GM12878 (cell line): ENCODE data around the gene SIGMAR1. TPM values are rescaled to one million over a fixed set of nuclear protein-coding genes. Genes with fewer than 3 reads are reported as not detected.
"Not testable (repeated sequence)": the region's sequence is repeated elsewhere in the genome, so short reads cannot be mapped to it uniquely, and the experiment has no call there.

Source experiments
- ATAC-seq: fragments of 200-7000 bp; cut with Tn5 transposase; 3 replicates; pipeline ENCODE4 v1.9.1; 2020; ENCODE audit warnings: mild to moderate bottlenecking, moderate library complexity
- BruUV-seq: library from RNA; stranded (reverse); fragments of 400-500 nt; replicated peaks from 2 replicates; lab custom pipeline; 2021; lab: Mats Ljungman, UMichigan
- CTCF ChIA-PET: fragments of 300-600 bp; sonication (Branson Sonifier 250); formaldehyde crosslinking; extraction: SDS; loops from one replicate; lab custom pipeline; 2021; ENCODE audit warnings: inconsistent platforms; lab: Yijun Ruan, JAX
- POLR2A ChIA-PET: fragments of 350-600 bp; formaldehyde crosslinking; extraction: SDS; loops from one replicate; lab custom pipeline; 2021; ENCODE audit warnings: inconsistent platforms; lab: Charles Lee
- RAD21 ChIA-PET: fragments of 300-600 bp; sonication (Branson Sonifier 250); formaldehyde crosslinking; loops from one replicate; lab custom pipeline; 2023; ENCODE audit warnings: antibody characterized with exemption; ENCODE audit not compliant: unreplicated experiment; lab: Charles Lee
- SMC1A ChIA-PET: fragments of 300-600 bp; sonication (Branson Sonifier 250); formaldehyde crosslinking; loops from one replicate; lab custom pipeline; 2023; ENCODE audit not compliant: unreplicated experiment, uncharacterized antibody; lab: Charles Lee
- DNase-seq: peaks from one replicate; pipeline ENCODE4 v3.0.0-alpha.2; 2011; ENCODE audit warnings: low read depth, low spot score
- FAIRE-seq: peaks from 3 replicates; lab custom pipeline; 2011; peaks lifted over from hg19 to GRCh38; lab: Jason Lieb, UNC
- H2AFZ ChIP-seq: 2 replicates; pipeline ENCODE4 v1.6.0; 2011; ENCODE audit warnings: low read depth, low read length, control low read depth; ENCODE audit not compliant: control insufficient read depth
- H3K27ac ChIP-seq: 2 replicates; pipeline ENCODE4 v1.5.1; 2011; ENCODE audit warnings: control low read depth; ENCODE audit not compliant: control insufficient read depth, insufficient read depth
- H3K27me3 ChIP-seq, 2 experiments: replicated peaks in 1 of 2; 2 replicates each; pipeline versions ENCODE4 v1.6.0 to v1.6.1; 2011; ENCODE audit warnings: low read length in 1 of 2; ENCODE audit not compliant: control insufficient read depth in 2 of 2, insufficient read depth in 2 of 2
- H3K36me3 ChIP-seq, 2 experiments: 2 replicates each; pipeline ENCODE4 v1.5.1; 2011; ENCODE audit warnings: low read length in 1 of 2; ENCODE audit not compliant: control insufficient read depth in 2 of 2, insufficient read depth in 2 of 2
- H3K4me1 ChIP-seq: 2 replicates; pipeline ENCODE4 v1.6.1; 2011; ENCODE audit warnings: mild to moderate bottlenecking, low read length, moderate library complexity, mixed read lengths; ENCODE audit not compliant: control insufficient read depth, insufficient read depth
- H3K4me2 ChIP-seq: 2 replicates; pipeline ENCODE4 v1.6.0; 2011; ENCODE audit warnings: control low read depth; ENCODE audit not compliant: control insufficient read depth, insufficient read depth
- H3K4me3 ChIP-seq: fragments of 200-600 bp; sonication (generic); 2 replicates; pipeline ENCODE4 v1.5.1; 2016
- H3K79me2 ChIP-seq: 2 replicates; pipeline ENCODE4 v1.6.0; 2011; ENCODE audit warnings: low read length; ENCODE audit not compliant: control insufficient read depth, insufficient read depth
- H3K9ac ChIP-seq: 2 replicates; pipeline ENCODE4 v1.8.0; 2011; ENCODE audit warnings: low read length, control low read depth, mixed read lengths; ENCODE audit not compliant: control insufficient read depth, insufficient read depth
- H3K9me3 ChIP-seq: replicated peaks from 3 replicates; pipeline ENCODE4 v1.5.1; 2011; ENCODE audit warnings: mild to moderate bottlenecking, low read length; ENCODE audit not compliant: control insufficient read depth, insufficient read depth
- H4K20me1 ChIP-seq: 2 replicates; pipeline ENCODE4 v1.6.0; 2011; ENCODE audit not compliant: control insufficient read depth, insufficient read depth
- ASH2L ChIP-seq: fragments of 300-600, 200-600 bp; sonication (generic); IDR thresholded peaks from 2 replicates; pipeline ENCODE4 v1.6.1; 2017; ENCODE audit warnings: low read depth, mild to moderate bottlenecking, borderline replicate concordance
- HDGF ChIP-seq: fragments of 450-650 bp; IDR thresholded peaks from 2 replicates; pipeline ENCODE4 v1.6.1; 2016; ENCODE audit warnings: antibody characterized with exemption
- SMC3 ChIP-seq: IDR thresholded peaks from 2 replicates; pipeline ENCODE4 v1.6.1; 2011; ENCODE audit warnings: low read length, improper control_type of control experiment, borderline replicate concordance
- SUZ12 ChIP-seq: fragments of 200-600 bp; sonication (generic); IDR thresholded peaks from one replicate; pipeline ENCODE4 v1.6.1; 2018; ENCODE audit warnings: antibody characterized with exemption, mild to moderate bottlenecking; ENCODE audit not compliant: unreplicated experiment
- WGBS: methylation state at CpG from one replicate; pipeline ENCODE4 v1.1.6; 2016; ENCODE audit warnings: low lambda C conversion rate; ENCODE audit not compliant: insufficient replicate concordance, insufficient coverage; ENCODE audit errors: missing lambda C conversion rate; 5-methylcytosine and 5-hydroxymethylcytosine counted together
- in situ Hi-C: fragments of 300-500 bp; cut with MboI; formaldehyde crosslinking; loops from 9 replicates; pipeline ENCODE4 v1.14.3; 2018; ENCODE audit warnings: mixed read lengths
- intact Hi-C: fragments of 100-400 bp; cut with micrococcal nuclease; formaldehyde crosslinking; loops from one replicate; pipeline ENCODE4 v1.14.2; 2022; ENCODE audit not compliant: unreplicated experiment
- polyA plus RNA-seq, 11 experiments: library from polyadenylated mRNA; depleted of rRNA in 4 of 11; unstranded in 6 of 11; stranded (reverse) in 5 of 11; fragments of >200 nt; fragmentation: Nextera tagmentation in 4 of 11; fragmentation: Illumina TruSeq in 1 of 11; extraction: Ambion mirVana in 4 of 11; extraction: Trizol in 1 of 11; gene quantifications; 1 replicate in 1 of 11; 2 replicates in 10 of 11; pipeline versions ENCODE4 v1.2.1 to v1.2.3, GENCODE V29; 2011 to 2016; ENCODE audit warnings: inconsistent platforms in 2 of 11, missing spikeins in 2 of 11, low read depth in 1 of 11
- total RNA-seq, 4 experiments: library from RNA; depleted of rRNA in 3 of 4; stranded (reverse); fragments of >200 nt in 3 of 4; fragmentation: Illumina TruSeq in 1 of 4; extraction: Trizol in 1 of 4; gene quantifications; 2 replicates each; pipeline versions ENCODE4 v1.2.1 to v1.2.3, GENCODE V29; 2013 to 2021
- TF ChIP-seq, protein P1 (sequence below): fragments of 450-650 bp; IDR thresholded peaks from 2 replicates; pipeline ENCODE4 v1.6.1; 2017; ENCODE audit warnings: mild to moderate bottlenecking, moderate library complexity
- TF ChIP-seq, protein P2 (sequence below): fragments of 450-650 bp; IDR thresholded peaks from 2 replicates; pipeline ENCODE4 v1.6.1; 2018; ENCODE audit warnings: mild to moderate bottlenecking, low read depth, moderate library complexity; ENCODE audit not compliant: partially characterized antibody

SIGMAR1 gene
- total and polyA plus RNA-seq, 10 of the 15 experiments (the other 5 are each of a cell fraction or from before 2014, with no cell fraction given) = 7.1 to 133 (median 69.5) TPM

DNA sequence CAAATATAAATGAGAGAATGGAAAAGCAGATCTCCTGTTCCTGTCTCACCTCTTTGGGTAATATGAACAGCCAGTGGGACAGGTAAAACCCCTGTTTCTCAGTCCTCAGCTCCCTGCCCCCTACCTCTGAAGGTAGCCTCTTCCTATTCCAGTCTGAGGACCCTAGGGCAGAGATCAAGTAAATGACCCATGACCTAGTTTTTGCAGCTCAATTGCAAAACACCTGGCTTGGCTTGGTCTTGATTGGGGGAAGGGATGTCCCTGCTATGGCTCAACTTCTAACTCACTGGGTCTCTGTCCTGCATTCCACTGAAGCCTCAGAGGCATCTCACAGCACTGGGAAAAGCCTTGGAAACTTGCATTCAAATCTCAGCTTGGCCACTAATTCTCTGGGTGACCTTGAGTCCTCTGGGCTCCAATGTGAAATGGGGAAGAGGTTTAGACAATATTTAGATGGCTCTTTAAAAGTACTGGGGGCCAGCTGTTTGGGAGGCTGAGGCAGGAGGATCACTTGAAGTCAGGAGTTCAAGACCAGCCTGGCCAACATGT, 7.3 kb upstream of the SIGMAR1 start (continued):
- TF ChIP-seq, protein P1, sequence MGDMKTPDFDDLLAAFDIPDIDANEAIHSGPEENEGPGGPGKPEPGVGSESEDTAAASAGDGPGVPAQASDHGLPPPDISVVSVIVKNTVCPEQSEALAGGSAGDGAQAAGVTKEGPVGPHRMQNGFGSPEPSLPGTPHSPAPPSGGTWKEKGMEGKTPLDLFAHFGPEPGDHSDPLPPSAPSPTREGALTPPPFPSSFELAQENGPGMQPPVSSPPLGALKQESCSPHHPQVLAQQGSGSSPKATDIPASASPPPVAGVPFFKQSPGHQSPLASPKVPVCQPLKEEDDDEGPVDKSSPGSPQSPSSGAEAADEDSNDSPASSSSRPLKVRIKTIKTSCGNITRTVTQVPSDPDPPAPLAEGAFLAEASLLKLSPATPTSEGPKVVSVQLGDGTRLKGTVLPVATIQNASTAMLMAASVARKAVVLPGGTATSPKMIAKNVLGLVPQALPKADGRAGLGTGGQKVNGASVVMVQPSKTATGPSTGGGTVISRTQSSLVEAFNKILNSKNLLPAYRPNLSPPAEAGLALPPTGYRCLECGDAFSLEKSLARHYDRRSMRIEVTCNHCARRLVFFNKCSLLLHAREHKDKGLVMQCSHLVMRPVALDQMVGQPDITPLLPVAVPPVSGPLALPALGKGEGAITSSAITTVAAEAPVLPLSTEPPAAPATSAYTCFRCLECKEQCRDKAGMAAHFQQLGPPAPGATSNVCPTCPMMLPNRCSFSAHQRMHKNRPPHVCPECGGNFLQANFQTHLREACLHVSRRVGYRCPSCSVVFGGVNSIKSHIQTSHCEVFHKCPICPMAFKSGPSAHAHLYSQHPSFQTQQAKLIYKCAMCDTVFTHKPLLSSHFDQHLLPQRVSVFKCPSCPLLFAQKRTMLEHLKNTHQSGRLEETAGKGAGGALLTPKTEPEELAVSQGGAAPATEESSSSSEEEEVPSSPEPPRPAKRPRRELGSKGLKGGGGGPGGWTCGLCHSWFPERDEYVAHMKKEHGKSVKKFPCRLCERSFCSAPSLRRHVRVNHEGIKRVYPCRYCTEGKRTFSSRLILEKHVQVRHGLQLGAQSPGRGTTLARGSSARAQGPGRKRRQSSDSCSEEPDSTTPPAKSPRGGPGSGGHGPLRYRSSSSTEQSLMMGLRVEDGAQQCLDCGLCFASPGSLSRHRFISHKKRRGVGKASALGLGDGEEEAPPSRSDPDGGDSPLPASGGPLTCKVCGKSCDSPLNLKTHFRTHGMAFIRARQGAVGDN = no peak

DNA sequence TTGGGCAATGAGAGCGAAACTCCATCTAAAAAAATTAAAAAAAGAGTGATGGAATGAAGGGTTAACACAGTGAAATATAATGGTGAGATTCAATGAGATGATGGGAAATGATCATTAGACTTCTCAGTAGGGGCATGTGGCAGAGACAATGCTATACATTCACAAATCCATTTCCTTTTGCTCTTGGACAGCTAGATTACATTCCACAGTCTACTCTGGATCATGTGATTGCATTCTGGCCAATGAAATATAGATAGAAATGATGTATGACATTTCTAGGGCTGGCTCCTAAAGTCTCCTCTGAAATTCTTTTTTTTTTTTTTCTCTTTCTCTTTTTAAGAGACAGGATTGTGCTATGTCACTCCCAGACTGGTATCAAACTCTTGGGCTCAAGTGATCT, 5.1 kb upstream of the SIGMAR1 start:
- ChIA-PET RAD21 (interaction anchor here (0.7 to 1.1 kb wide), 2 partner anchors 9 to 39 kb away, joined by 3 read pairs; no protein-coding TSS in a partner anchor), CTCF (interaction anchor here (1.5 kb wide), 1 partner anchor 9 kb away, joined by 14 read pairs; no protein-coding TSS in a partner anchor), SMC1A (interaction anchor here (1.2 kb wide), 1 partner anchor 9 kb away, joined by 3 read pairs; no protein-coding TSS in a partner anchor), POLR2A (no interaction called here)
- Histone ChIP-seq H4K20me1 (no peaks in the 10 kb centered on the region; the same call in 1 of the 2 replicates), H3K36me3 (no peaks in the 10 kb centered on the region), H3K79me2 (peaks cover 12% of the 10 kb centered on the region), H3K4me3 (no peak overlapping the region), H3K4me2 (no peak overlapping the region), H3K27me3 (no peaks in the 10 kb centered on the region), H3K9me3 (no peaks in the 10 kb centered on the region), H3K4me1 (peaks cover 8% of the 10 kb centered on the region), H3K9ac (no peak overlapping the region), H3K27ac (no peak overlapping the region), H2AFZ (no peak overlapping the region)
- in situ Hi-C loops = loop anchor here (5.0 kb wide), 1 partner anchor 50 kb away; no protein-coding TSS in a partner anchor
- ATAC-seq = no peak
- no TSS peak for BruUV-seq
- intact Hi-C loops = no loop called here
- 47% methylated on average over 1 of the region's 1 CpG for WGBS
- no peak for TF ChIP-seq HDGF
- no peak for TF ChIP-seq SMC3
- TF ChIP-seq ASH2L = no peak
- TF ChIP-seq SUZ12 = no peak
- TF ChIP-seq, protein P2, sequence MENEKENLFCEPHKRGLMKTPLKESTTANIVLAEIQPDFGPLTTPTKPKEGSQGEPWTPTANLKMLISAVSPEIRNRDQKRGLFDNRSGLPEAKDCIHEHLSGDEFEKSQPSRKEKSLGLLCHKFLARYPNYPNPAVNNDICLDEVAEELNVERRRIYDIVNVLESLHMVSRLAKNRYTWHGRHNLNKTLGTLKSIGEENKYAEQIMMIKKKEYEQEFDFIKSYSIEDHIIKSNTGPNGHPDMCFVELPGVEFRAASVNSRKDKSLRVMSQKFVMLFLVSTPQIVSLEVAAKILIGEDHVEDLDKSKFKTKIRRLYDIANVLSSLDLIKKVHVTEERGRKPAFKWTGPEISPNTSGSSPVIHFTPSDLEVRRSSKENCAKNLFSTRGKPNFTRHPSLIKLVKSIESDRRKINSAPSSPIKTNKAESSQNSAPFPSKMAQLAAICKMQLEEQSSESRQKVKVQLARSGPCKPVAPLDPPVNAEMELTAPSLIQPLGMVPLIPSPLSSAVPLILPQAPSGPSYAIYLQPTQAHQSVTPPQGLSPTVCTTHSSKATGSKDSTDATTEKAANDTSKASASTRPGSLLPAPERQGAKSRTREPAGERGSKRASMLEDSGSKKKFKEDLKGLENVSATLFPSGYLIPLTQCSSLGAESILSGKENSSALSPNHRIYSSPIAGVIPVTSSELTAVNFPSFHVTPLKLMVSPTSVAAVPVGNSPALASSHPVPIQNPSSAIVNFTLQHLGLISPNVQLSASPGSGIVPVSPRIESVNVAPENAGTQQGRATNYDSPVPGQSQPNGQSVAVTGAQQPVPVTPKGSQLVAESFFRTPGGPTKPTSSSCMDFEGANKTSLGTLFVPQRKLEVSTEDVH = no peak
- no peak for DNase-seq
- no peak for FAIRE-seq

DNA sequence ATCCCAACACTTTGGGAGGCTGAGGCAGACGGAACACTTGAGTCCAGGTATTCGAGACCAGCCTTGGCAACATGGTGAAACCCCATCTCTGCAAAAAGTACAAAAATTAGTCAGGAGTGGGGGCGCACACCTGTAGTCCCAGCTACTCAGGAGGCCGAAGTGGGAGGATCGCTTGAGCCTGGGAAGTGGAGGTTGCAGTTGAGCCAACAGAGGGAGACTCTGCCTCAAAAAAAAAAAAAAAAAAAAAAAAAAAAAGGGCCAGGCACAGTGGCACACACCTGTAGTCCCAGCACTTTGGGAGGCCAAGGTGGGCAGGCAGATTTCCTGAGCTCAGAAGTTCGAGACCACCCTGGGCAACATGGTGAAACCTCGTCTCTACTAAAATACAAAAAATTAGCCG, 1.7 kb upstream of the SIGMAR1 start:
- 72% methylated on average over 8 of the region's 8 CpGs for WGBS
- H2AFZ ChIP-seq, H3K36me3 ChIP-seq, H3K4me2 ChIP-seq, H3K4me1 ChIP-seq, H3K27ac ChIP-seq, H3K27me3 ChIP-seq, BruUV-seq, H3K4me3 ChIP-seq, in situ Hi-C loops, H3K9ac ChIP-seq, H3K9me3 ChIP-seq, FAIRE-seq, ATAC-seq, H4K20me1 ChIP-seq, intact Hi-C loops, DNase-seq: not testable (repeated sequence)
- ChIA-PET SMC1A (interaction anchor here (0.8 to 1.5 kb wide), 3 partner anchors 22 to 63 kb away, joined by 3 to 6 read pairs (median 3); no protein-coding TSS in a partner anchor), POLR2A (interaction anchor here (0.6 to 3.4 kb wide), 2 partner anchors 8 to 53 kb away, joined by 7 to 25 read pairs; partner anchors contain the start of gene GALT), RAD21 (interaction anchor here (2.6 kb wide), 1 partner anchor 8 kb away, joined by 14 read pairs; the partner anchor contains the start of gene GALT), CTCF (interaction anchor here (6.7 to 8.3 kb wide), 3 partner anchors 8 to 26 kb away, joined by 58 to 118 read pairs (median 103); partner anchors contain the start of genes DCTN3, GALT and RPP25L)
- H3K79me2 ChIP-seq = peaks cover 15% of the 10 kb centered on the region
